ENCODE results near the gene CACNA1C. TPM values are rescaled to one million over a fixed set of nuclear protein-coding genes. Genes with fewer than 3 reads are reported as not detected.

Gene CACNA1C
- total and polyA plus RNA-seq, 2 of the 4 experiments (the other 2 are of a cell fraction) = 1.6 to 2.6 TPM

DNA sequence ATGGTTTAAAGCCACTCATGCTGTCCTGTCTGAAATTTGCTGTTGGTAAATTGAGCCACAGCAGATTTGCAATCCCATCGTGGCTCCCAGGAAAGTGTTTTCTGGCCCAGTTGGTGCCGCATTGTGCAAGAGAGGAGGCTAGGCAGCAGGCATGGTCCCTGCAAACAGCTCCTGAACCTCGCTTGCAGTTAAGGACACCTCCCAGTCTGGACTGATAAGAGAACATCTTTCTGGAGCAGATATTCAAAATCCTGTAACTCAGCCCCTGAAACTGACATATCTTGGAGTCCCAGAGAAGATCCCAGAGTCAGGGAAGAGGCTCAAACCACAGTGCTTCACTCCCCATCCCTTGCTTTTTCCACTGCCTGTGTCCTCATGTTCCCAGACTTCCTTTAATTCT lies 413.4 kb downstream of the CACNA1C start:
- H3K36me3 ChIP-seq (ENCODE audit: control insufficient read depth, insufficient read depth, low read length) = peaks cover 11% of the 10 kb centered on the region
- dilution Hi-C loops (cut with HindIII; ENCODE audit: low sequenced_read_pairs, unreplicated experiment) (no loop called here), in situ Hi-C loops (cut with MboI; ENCODE audit: low sequenced_read_pairs) (no loop called here), intact Hi-C loops (cut with micrococcal nuclease) (no loop called here)
- no peak overlapping the region for H3K9ac ChIP-seq (ENCODE audit: low read depth, low read length)
- ATAC-seq (ENCODE audit: low read depth) (no peak), DNase-seq (no peak)
- H3K23ac ChIP-seq (ENCODE audit: low read depth, low read length) = no peak overlapping the region
- BruUV-seq (replicated peaks) = no TSS peak
- no peak overlapping the region for H3K18ac ChIP-seq (ENCODE audit: low read depth, low read length)
- H3K56ac ChIP-seq (ENCODE audit: extremely low read depth, insufficient read depth, low read length) = no peak overlapping the region
- no peak overlapping the region for H2BK15ac ChIP-seq (ENCODE audit: low read depth, low read length)
- TF ChIP-seq MAZ (IDR thresholded peaks at IDR 0.05; ENCODE audit: borderline replicate concordance, low read depth, low read length) (no peak), RCOR1 (IDR thresholded peaks at IDR 0.05; ENCODE audit: insufficient replicate concordance, low read length) (no peak), SMC3 (IDR thresholded peaks at IDR 0.05; ENCODE audit: low read depth, low read length) (no peak), RAD21 (IDR thresholded peaks at IDR 0.05; ENCODE audit: low read length) (no peak), POLR2A (IDR thresholded peaks at IDR 0.05; ENCODE audit: low read depth, low read length) (no peak), MXI1 (IDR thresholded peaks at IDR 0.05; ENCODE audit: borderline replicate concordance, low read depth, low read length) (no peak), RFX5 (IDR thresholded peaks at IDR 0.05; ENCODE audit: low read depth, low read length) (no peak), CEBPB (IDR thresholded peaks at IDR 0.05; ENCODE audit: low read depth, low read length) (no peak), CHD1 (IDR thresholded peaks at IDR 0.05; ENCODE audit: low read depth, low read length) (no peak), NFE2L2 (IDR thresholded peaks at IDR 0.05; ENCODE audit: low read depth, low read length) (no peak)
- TF ChIP-seq, protein P1, sequence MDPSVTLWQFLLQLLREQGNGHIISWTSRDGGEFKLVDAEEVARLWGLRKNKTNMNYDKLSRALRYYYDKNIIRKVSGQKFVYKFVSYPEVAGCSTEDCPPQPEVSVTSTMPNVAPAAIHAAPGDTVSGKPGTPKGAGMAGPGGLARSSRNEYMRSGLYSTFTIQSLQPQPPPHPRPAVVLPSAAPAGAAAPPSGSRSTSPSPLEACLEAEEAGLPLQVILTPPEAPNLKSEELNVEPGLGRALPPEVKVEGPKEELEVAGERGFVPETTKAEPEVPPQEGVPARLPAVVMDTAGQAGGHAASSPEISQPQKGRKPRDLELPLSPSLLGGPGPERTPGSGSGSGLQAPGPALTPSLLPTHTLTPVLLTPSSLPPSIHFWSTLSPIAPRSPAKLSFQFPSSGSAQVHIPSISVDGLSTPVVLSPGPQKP (IDR thresholded peaks at IDR 0.05; ENCODE audit: borderline replicate concordance, low read depth, low read length) = no peak
- TF ChIP-seq, protein P2, sequence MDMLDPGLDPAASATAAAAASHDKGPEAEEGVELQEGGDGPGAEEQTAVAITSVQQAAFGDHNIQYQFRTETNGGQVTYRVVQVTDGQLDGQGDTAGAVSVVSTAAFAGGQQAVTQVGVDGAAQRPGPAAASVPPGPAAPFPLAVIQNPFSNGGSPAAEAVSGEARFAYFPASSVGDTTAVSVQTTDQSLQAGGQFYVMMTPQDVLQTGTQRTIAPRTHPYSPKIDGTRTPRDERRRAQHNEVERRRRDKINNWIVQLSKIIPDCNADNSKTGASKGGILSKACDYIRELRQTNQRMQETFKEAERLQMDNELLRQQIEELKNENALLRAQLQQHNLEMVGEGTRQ (IDR thresholded peaks at IDR 0.05; ENCODE audit: low read depth, low read length) = no peak
- no peaks in the 10 kb centered on the region for H3K9me3 ChIP-seq (ENCODE audit: control insufficient read depth, insufficient read depth, low read length)
- no peak overlapping the region for H3K27ac ChIP-seq (ENCODE audit: insufficient read depth, low read length)
- H2BK5ac ChIP-seq (ENCODE audit: low read depth, low read length, poor library complexity, severe bottlenecking) = no peak overlapping the region
- H4K5ac ChIP-seq (ENCODE audit: low read depth, low read length) = no peak overlapping the region
- no peak overlapping the region for H2AFZ ChIP-seq (replicated peaks; ENCODE audit: low read length, poor library complexity)
- H2BK120ac ChIP-seq (ENCODE audit: low read depth, low read length) = no peak overlapping the region
- no peaks in the 10 kb centered on the region; the same call in 1 of the 2 replicates for H4K20me1 ChIP-seq (ENCODE audit: insufficient read depth, low read length)
- no peak overlapping the region for H2AK5ac ChIP-seq (ENCODE audit: low read depth, low read length)
- H3K27me3 ChIP-seq (ENCODE audit: control insufficient read depth, insufficient read depth, low read length) = peaks cover 2% of the 10 kb centered on the region
- no peaks in the 10 kb centered on the region for H3K4me1 ChIP-seq (ENCODE audit: control insufficient read depth, insufficient read depth, low read length)
- H4K8ac ChIP-seq (ENCODE audit: low read depth in 2 of 2, low read length in 2 of 2) = no peak overlapping the region
- H3K14ac ChIP-seq (replicated peaks; ENCODE audit: low read depth, low read length) = no peak overlapping the region
- H2AK9ac ChIP-seq (replicated peaks; ENCODE audit: low read depth, low read length, poor library complexity) = no peak overlapping the region
- no peaks in the 10 kb centered on the region for H3K9me1 ChIP-seq (ENCODE audit: insufficient read depth, low read length)
- H3K4me2 ChIP-seq (ENCODE audit: low read depth, low read length) = no peak overlapping the region
- H2BK20ac ChIP-seq (ENCODE audit: low read depth, low read length) = no peak overlapping the region
- POLR2A ChIA-PET (ENCODE audit: unreplicated experiment) = no interaction called here
- 47% methylated on average over 3 of the region's 3 CpGs; no CpG with 5 or more reads in 1 of the 2 experiments for WGBS, 2 experiments (ENCODE audit: extremely low coverage in 2 of 2, insufficient read length in 1 of 2)
- H3K79me1 ChIP-seq (ENCODE audit: low read depth in 1 of 2, low read length in 2 of 2) = no peaks in the 10 kb centered on the region
- no peak overlapping the region for H3K4ac ChIP-seq (ENCODE audit: low read depth, low read length)
- H4K91ac ChIP-seq (ENCODE audit: insufficient read depth, low read depth, low read length) = no peak overlapping the region
- H3K4me3 ChIP-seq (ENCODE audit: insufficient read depth, low read depth, low read length) = no peak overlapping the region
- CTCF ChIA-PET = no interaction called here

Data from IMR-90 (cell line).